Measurements from ENCODE around the gene ZNF646.

DNA sequence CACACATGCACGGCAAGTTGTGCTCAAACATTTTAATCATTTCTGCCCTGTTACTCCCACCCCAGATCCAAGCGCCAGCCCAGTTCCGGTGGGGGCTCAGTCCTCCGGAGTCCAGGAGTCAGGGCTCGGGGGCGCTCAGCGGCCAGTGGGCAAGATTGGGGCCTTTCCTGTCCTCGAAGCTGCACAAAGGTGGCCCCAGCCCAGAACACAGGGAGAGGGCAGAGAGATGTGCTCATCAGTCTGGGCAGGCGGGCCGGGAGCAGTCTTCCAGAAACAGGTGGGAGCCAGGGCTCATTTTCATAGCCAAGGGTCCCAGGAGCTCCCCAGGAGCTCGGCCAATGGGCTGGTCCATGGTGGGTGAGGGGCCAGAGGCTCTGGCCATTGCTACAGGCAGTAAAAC, 57.2 kb downstream of the ZNF646 start:
- TF ChIP-seq, protein P1, sequence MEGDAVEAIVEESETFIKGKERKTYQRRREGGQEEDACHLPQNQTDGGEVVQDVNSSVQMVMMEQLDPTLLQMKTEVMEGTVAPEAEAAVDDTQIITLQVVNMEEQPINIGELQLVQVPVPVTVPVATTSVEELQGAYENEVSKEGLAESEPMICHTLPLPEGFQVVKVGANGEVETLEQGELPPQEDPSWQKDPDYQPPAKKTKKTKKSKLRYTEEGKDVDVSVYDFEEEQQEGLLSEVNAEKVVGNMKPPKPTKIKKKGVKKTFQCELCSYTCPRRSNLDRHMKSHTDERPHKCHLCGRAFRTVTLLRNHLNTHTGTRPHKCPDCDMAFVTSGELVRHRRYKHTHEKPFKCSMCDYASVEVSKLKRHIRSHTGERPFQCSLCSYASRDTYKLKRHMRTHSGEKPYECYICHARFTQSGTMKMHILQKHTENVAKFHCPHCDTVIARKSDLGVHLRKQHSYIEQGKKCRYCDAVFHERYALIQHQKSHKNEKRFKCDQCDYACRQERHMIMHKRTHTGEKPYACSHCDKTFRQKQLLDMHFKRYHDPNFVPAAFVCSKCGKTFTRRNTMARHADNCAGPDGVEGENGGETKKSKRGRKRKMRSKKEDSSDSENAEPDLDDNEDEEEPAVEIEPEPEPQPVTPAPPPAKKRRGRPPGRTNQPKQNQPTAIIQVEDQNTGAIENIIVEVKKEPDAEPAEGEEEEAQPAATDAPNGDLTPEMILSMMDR (IDR thresholded peaks at IDR 0.05): no peak
- no peak for TF ChIP-seq POLR2A (IDR thresholded peaks at IDR 0.05)
- TF ChIP-seq POLR2AphosphoS5 (IDR thresholded peaks at IDR 0.05): no peak

Data from prostate gland (tissue), 2 donors.